ENCODE results near the gene GRM1. TPM values are rescaled to one million over a fixed set of nuclear protein-coding genes. Genes with fewer than 3 reads are reported as not detected.

GRM1 gene
- polyA plus RNA-seq, 1 experiment = 0.01 TPM

- Histone ChIP-seq H3K27me3 (ENCODE audit: control insufficient read depth, insufficient read depth, low read length) (no peaks in the 10 kb centered on the region), H3K27ac (ENCODE audit: low read depth, low read length) (no peak overlapping the region), H3K4me3 (ENCODE audit: low read depth, low read length) (no peak overlapping the region), H3K9me3 (ENCODE audit: control insufficient read depth, insufficient read depth, low read length) (no peaks in the 10 kb centered on the region)
- no peak for TF ChIP-seq CTCF (IDR thresholded peaks at IDR 0.05; ENCODE audit: low read depth, low read length)
- POLR2A ChIA-PET = no interaction called here
- DNase-seq (ENCODE audit: low read depth, low spot score) = no peak
- CTCF ChIA-PET = no interaction called here
These were observed 64.3 kb downstream of the GRM1 start for GRCh38 chr6:146092961-146093686.

GRCh38 chr6:146095481-146095880, 66.6 kb downstream of the GRM1 start:
- H3K27ac ChIP-seq (ENCODE audit: low read depth, low read length) = no peak overlapping the region
- ChIA-PET POLR2A (no interaction called here), CTCF (no interaction called here)
- H3K9me3 ChIP-seq (ENCODE audit: control insufficient read depth, insufficient read depth, low read length) = no peaks in the 10 kb centered on the region
- H3K27me3 ChIP-seq (ENCODE audit: control insufficient read depth, insufficient read depth, low read length) = no peaks in the 10 kb centered on the region
- no peak overlapping the region for H3K4me3 ChIP-seq (ENCODE audit: low read depth, low read length)
- DNase-seq (ENCODE audit: low read depth, low spot score) = no peak
- no peak for TF ChIP-seq CTCF (IDR thresholded peaks at IDR 0.05; ENCODE audit: low read depth, low read length)

GRCh38 chr6:146097586-146097985, 68.7 kb downstream of the GRM1 start:
- ChIA-PET POLR2A (no interaction called here), CTCF (no interaction called here)
- Histone ChIP-seq H3K9me3 (ENCODE audit: control insufficient read depth, insufficient read depth, low read length) (no peaks in the 10 kb centered on the region), H3K4me3 (ENCODE audit: low read depth, low read length) (no peak overlapping the region), H3K27ac (ENCODE audit: low read depth, low read length) (no peak overlapping the region), H3K27me3 (ENCODE audit: control insufficient read depth, insufficient read depth, low read length) (no peaks in the 10 kb centered on the region)
- no peak for DNase-seq (ENCODE audit: low read depth, low spot score)
- TF ChIP-seq CTCF (IDR thresholded peaks at IDR 0.05; ENCODE audit: low read depth, low read length) = no peak

GRCh38 chr6:146100776-146101175, 71.9 kb downstream of the GRM1 start:
- no peak overlapping the region for H3K27ac ChIP-seq (ENCODE audit: low read depth, low read length)
- no peaks in the 10 kb centered on the region for H3K27me3 ChIP-seq (ENCODE audit: control insufficient read depth, insufficient read depth, low read length)
- no peak overlapping the region for H3K4me3 ChIP-seq (ENCODE audit: low read depth, low read length)
- no peak for TF ChIP-seq CTCF (IDR thresholded peaks at IDR 0.05; ENCODE audit: low read depth, low read length)
- ChIA-PET POLR2A (no interaction called here), CTCF (no interaction called here)
- H3K9me3 ChIP-seq (ENCODE audit: control insufficient read depth, insufficient read depth, low read length) = no peaks in the 10 kb centered on the region
- DNase-seq (ENCODE audit: low read depth, low spot score) = no peak

GRCh38 chr6:146103416-146104072, 74.7 kb downstream of the GRM1 start:
- H3K4me3 ChIP-seq (ENCODE audit: low read depth, low read length) = no peak overlapping the region
- no peak overlapping the region for H3K27ac ChIP-seq (ENCODE audit: low read depth, low read length)
- ChIA-PET POLR2A (no interaction called here), CTCF (no interaction called here)
- H3K9me3 ChIP-seq (ENCODE audit: control insufficient read depth, insufficient read depth, low read length) = no peaks in the 10 kb centered on the region
- TF ChIP-seq CTCF (IDR thresholded peaks at IDR 0.05; ENCODE audit: low read depth, low read length) = no peak
- H3K27me3 ChIP-seq (ENCODE audit: control insufficient read depth, insufficient read depth, low read length) = no peaks in the 10 kb centered on the region
- DNase-seq (ENCODE audit: low read depth, low spot score) = no peak
